ENCODE measurements around the gene RCBTB1.
A peak's percentile ranks its signal among the peaks of the same experiment; 100 is the strongest.
"Not testable (repeated sequence)": the region's sequence is repeated elsewhere in the genome, so short reads cannot be mapped to it uniquely, and the experiment has no call there.

The RCBTB1 gene

GRCh38 chr13:49615836-49616675 lies 30.7 kb upstream of the RCBTB1 start:
- TF ChIP-seq, protein P1, sequence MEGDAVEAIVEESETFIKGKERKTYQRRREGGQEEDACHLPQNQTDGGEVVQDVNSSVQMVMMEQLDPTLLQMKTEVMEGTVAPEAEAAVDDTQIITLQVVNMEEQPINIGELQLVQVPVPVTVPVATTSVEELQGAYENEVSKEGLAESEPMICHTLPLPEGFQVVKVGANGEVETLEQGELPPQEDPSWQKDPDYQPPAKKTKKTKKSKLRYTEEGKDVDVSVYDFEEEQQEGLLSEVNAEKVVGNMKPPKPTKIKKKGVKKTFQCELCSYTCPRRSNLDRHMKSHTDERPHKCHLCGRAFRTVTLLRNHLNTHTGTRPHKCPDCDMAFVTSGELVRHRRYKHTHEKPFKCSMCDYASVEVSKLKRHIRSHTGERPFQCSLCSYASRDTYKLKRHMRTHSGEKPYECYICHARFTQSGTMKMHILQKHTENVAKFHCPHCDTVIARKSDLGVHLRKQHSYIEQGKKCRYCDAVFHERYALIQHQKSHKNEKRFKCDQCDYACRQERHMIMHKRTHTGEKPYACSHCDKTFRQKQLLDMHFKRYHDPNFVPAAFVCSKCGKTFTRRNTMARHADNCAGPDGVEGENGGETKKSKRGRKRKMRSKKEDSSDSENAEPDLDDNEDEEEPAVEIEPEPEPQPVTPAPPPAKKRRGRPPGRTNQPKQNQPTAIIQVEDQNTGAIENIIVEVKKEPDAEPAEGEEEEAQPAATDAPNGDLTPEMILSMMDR (conservative IDR thresholded peaks at IDR 0.05; ENCODE audit: low read depth): no peak
- no peak overlapping the region for H3K27ac ChIP-seq
- POLR2A ChIA-PET (ENCODE audit: low non-redundant PET): no interaction called here
- no peak for DNase-seq (ENCODE audit: low spot score)
- CTCF ChIA-PET: interaction anchor here (1.2 to 1.7 kb wide), 2 partner anchors 9 to 36 kb away, joined by 3 to 5 read pairs; no protein-coding TSS in a partner anchor

DNA sequence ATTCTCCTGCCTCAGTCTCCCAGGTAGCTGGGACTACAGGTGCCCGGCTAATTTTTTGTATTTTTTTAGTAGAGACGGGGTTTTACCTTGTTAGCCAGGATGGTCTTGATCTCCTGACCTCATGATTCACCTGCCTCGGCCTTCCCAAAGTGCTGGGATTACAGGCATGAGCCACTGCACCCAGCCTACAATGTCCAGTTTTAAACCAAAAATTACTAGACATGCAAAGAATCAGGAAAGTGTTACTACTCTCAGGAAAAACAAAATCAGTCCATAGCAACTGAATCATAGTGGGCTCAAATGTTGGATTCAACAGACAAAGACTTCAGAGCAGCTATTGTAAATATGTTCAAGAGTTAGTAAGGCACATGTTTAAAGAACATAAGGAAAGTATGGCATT lies 26.7 kb upstream of the RCBTB1 start:
- CTCF ChIA-PET; POLR2A ChIA-PET (ENCODE audit: low non-redundant PET); DNase-seq (ENCODE audit: low spot score): not testable (repeated sequence)

GRCh38 chr13:49610176-49610575 lies 24.8 kb upstream of the RCBTB1 start:
- ChIA-PET POLR2A (ENCODE audit: low non-redundant PET) (no interaction called here), CTCF (no interaction called here)
- TF ChIP-seq, protein P1 (conservative IDR thresholded peaks at IDR 0.05; ENCODE audit: low read depth): no peak
- DNase-seq (ENCODE audit: low spot score): no peak
- H3K27ac ChIP-seq: no peak overlapping the region

More for the DNA sequence above, 26.7 kb upstream of the RCBTB1 start:
- not testable (repeated sequence) for H3K27ac ChIP-seq

DNA sequence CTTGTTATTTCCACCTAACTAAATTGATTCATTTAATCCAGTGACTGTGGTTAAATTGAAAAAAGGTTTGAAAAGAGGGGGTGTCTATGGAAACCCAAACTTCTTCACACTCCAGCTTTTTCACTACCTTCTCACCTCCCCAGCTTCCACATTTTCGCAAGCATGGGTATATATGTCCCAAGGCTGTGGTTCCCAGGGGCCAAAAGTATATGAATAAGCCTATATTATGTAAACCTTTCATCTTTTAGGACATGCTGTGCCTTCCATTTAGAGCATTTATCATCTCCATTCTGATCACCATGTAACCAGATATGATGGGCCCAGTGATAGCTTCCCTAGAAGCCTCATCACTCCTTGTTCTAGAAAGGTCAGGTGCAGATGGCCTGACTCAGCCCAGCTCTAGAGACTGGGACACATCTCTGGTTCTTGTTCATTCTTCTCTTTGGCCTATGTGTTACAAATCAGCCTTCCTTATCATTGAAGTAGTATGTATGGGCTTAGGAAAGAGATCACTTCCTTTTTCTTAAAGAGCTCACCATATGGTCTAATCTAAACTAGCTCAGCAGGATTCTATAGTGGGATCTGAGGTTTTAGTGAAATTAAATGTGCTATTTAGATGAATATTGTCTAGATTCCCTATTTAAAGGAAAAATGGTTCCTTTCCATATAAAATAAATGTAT lies 23.4 kb upstream of the RCBTB1 start:
- ChIA-PET CTCF (interaction anchor here (0.6 to 2.3 kb wide), 5 partner anchors 11 to 317 kb away, joined by 3 to 20 read pairs (median 4); no protein-coding TSS in a partner anchor), POLR2A (ENCODE audit: low non-redundant PET) (no interaction called here)
- H3K27ac ChIP-seq: no peak overlapping the region
- TF ChIP-seq, protein P1 (conservative IDR thresholded peaks at IDR 0.05; ENCODE audit: low read depth): no peak
- DNase-seq (ENCODE audit: low spot score): no peak

GRCh38 chr13:49607761-49608160 lies 22.4 kb upstream of the RCBTB1 start:
- ChIA-PET POLR2A (ENCODE audit: low non-redundant PET) (no interaction called here), CTCF (interaction anchor here (0.7 to 2.3 kb wide), 5 partner anchors 9 to 306 kb away, joined by 3 to 20 read pairs (median 5); partner anchors contain the start of gene RCBTB1)
- TF ChIP-seq, protein P1 (conservative IDR thresholded peaks at IDR 0.05; ENCODE audit: low read depth): no peak
- no peak overlapping the region for H3K27ac ChIP-seq
- no peak for DNase-seq (ENCODE audit: low spot score)

DNA sequence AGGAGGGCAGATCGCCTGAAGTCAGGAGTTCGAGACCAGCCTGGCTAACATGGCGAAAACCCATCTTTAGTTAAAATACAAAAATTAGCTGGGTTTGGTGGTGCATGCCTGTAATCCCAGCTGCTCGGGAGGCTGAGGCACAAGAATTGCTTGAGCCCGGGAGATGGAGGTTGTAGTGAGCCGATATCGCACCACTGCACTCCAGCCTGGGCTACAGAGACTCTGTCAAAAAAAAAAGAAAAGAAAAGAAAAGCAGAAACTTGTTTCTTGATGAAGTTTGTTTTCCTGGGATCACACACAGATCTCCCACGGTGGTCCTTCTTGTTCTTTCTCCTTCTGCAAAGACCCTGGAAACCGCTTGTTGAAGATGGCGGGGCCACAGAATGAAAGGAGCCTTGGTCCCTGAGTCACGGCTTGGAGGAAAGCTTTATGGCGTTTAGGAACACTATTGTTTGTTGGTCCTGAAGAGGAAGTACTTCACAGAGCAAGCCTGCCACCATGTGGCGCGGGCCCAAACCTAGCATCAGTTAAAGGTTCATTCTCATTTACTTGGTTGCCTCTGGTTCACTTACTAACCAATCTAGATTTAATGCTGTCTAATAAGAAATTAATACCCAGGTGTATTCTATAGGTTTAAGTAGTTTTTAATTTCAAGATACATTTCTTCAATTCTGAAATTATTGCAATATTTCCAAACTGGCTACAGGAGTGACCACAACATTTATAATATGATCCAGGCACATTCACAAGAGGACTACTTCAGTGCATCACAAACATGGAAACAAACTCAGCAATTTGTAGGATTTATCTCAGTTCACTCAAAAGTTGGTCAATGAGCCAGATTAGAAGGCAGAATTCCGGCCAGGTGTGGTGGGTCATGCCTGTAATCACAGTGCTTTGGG lies 21.6 kb upstream of the RCBTB1 start:
- TF ChIP-seq, protein P1 (conservative IDR thresholded peaks at IDR 0.05; ENCODE audit: low read depth): peak; percentile 83
- DNase-seq (ENCODE audit: low spot score): peak; percentile 69
- CTCF ChIA-PET: interaction anchor here (0.6 to 2.3 kb wide), 15 partner anchors 9 to 1437 kb away, joined by 3 to 20 read pairs (median 4); partner anchors contain the start of gene RCBTB1
- POLR2A ChIA-PET (ENCODE audit: low non-redundant PET): interaction anchor here (0.7 to 1.0 kb wide), 2 partner anchors 132 to 163 kb away, joined by 3 to 4 read pairs; partner anchors contain the start of genes CAB39L and SETDB2
- H3K27ac ChIP-seq: no peak overlapping the region
